T-helper 2 cell treated with Interferon-gamma antibody and Interleukin-4, amounts not matched to agents 5 μg/mL and 100 μg/mL, for 36 hours (primary cell): ENCODE measurements around the gene MRPS26.
A peak's percentile ranks its signal among the peaks of the same experiment; 100 is the strongest.

Experiments used
- DNase-seq: peaks from one replicate; pipeline ENCODE4 v3.0.0; 2021; ENCODE audit warnings: low spot score
- H3K27ac Mint-ChIP-seq: one replicate; pipeline ENCODE4 v1.8.0; 2021; ENCODE audit warnings: mild to moderate bottlenecking, mixed read lengths
- H3K27me3 Mint-ChIP-seq: one replicate; pipeline ENCODE4 v1.8.0; 2021; ENCODE audit warnings: low read depth, mixed read lengths
- H3K36me3 Mint-ChIP-seq: one replicate; pipeline ENCODE4 v1.8.0; 2021; ENCODE audit warnings: low read depth, mixed read lengths
- H3K4me1 Mint-ChIP-seq: one replicate; pipeline ENCODE4 v1.8.0; 2021; ENCODE audit warnings: low read depth, mixed read lengths
- H3K4me3 Mint-ChIP-seq: one replicate; pipeline ENCODE4 v1.8.0; 2022; ENCODE audit warnings: mild to moderate bottlenecking, moderate library complexity, mixed read lengths
- H3K9me3 Mint-ChIP-seq: one replicate; pipeline ENCODE4 v1.8.0; 2021; ENCODE audit warnings: mixed read lengths

MRPS26 gene

DNA sequence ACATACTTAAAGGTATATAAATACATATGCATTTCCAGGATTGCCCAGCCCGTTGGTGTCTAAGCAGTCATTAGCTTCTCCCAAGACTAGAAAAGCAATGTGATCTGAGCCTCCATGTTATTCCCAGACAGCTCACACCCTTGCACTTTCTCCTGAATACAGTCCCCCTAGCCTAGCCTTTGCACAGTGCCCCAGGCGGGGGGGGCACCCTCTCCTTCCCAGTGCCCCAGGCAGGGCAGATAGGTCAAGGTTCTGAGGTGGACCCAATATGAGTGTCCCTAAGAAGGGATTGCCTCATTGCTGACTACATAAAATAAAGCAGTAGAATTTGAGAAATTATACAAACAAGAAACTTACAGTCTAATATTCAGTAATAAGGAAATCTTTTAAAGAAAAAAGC is 17.9 kb upstream of the MRPS26 start:
- H3K4me3 Mint-ChIP-seq, result no peak overlapping the region

DNA sequence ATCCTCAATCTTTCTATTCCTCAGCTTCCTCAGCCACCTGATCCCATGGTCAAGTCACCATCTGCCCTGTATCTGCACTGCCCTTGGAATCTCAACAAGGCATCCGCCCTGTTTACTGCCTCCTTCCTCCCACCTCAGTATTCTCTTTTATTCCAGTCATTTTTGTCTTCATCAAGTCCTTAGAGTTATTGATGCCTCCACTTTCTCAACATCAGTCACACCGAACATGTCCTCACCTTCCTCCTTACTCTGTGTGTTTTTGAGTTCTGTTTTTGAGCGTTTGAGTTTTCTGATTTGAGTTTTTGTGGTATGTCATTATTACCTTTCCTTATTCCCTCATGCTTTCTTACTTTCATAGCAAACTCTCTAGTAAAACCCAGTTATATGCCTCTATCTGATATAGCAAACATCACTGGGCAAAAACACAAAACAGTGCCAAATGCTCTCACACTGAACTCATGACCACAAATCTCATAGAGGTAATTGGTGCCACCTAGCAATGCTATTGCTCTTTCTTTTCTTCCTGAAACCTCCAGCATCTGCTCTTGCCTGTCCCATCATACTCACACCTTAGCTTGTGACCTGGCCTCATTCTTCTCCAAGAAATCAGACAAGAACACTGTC is 14.2 kb upstream of the MRPS26 start:
- no peak for DNase-seq
- H3K27me3 Mint-ChIP-seq, result no peaks in the 10 kb centered on the region
- H3K4me3 Mint-ChIP-seq, result no peak overlapping the region
- no peak overlapping the region for H3K27ac Mint-ChIP-seq
- peaks cover 1% of the 10 kb centered on the region for H3K4me1 Mint-ChIP-seq
- no peaks in the 10 kb centered on the region for H3K9me3 Mint-ChIP-seq
- H3K36me3 Mint-ChIP-seq, result peaks cover 38% of the 10 kb centered on the region

More for the DNA sequence above, 17.9 kb upstream of the MRPS26 start:
- H3K9me3 Mint-ChIP-seq, result no peaks in the 10 kb centered on the region
- peaks cover 1% of the 10 kb centered on the region for H3K4me1 Mint-ChIP-seq
- DNase-seq, result no peak
- no peaks in the 10 kb centered on the region for H3K27me3 Mint-ChIP-seq
- no peak overlapping the region for H3K27ac Mint-ChIP-seq
- H3K36me3 Mint-ChIP-seq, result peaks cover 33% of the 10 kb centered on the region

DNA sequence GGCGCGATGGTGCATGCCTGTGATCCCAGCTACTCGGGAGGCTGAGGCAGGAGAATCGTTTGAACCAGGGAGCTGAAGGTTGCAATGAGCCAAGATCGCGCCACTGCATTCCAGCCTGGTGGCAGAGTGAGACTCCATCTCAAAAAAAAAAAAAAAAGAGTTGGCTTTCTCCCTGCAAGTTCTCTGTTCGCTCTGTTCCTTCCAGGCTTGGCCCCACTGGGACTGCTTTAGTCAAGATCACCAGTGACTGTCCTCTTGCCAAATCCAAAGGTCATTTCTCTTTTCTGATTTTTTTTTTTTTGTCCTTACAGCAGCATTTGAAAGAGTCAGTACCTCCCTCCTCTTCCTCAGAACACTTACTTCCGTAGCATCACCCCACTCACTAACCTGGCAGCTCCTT is 13.2 kb upstream of the MRPS26 start:
- H3K36me3 Mint-ChIP-seq, result peaks cover 33% of the 10 kb centered on the region
- no peak overlapping the region for H3K27ac Mint-ChIP-seq
- H3K4me3 Mint-ChIP-seq, result no peak overlapping the region
- no peak for DNase-seq
- peaks cover 1% of the 10 kb centered on the region for H3K4me1 Mint-ChIP-seq
- H3K9me3 Mint-ChIP-seq, result no peaks in the 10 kb centered on the region
- no peaks in the 10 kb centered on the region for H3K27me3 Mint-ChIP-seq

DNA sequence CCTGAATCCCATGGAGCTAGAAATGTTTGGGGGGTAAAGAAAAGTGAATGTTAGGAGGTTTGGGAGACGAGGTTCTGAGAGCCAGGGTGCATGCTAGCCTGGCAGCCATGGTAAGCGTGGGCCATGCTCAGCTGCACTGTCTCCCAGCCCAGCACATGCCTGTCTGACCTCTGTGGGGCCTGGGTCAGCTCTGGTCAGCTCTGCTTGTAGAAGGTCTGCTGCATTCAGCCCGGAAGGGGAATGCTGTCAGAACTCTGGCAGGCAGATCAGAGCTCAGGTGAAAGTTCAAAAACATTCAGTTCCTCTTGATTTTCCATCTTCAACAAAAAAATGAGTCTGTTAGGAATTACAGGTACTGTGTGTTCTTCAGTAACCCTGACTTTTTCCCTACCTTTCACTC is 8.2 kb upstream of the MRPS26 start:
- Mint-ChIP-seq H3K27ac (no peak overlapping the region), H3K36me3 (peaks cover 52% of the 10 kb centered on the region), H3K4me1 (peaks cover 10% of the 10 kb centered on the region), H3K4me3 (no peak overlapping the region), H3K27me3 (no peaks in the 10 kb centered on the region), H3K9me3 (no peaks in the 10 kb centered on the region)
- no peak for DNase-seq

DNA sequence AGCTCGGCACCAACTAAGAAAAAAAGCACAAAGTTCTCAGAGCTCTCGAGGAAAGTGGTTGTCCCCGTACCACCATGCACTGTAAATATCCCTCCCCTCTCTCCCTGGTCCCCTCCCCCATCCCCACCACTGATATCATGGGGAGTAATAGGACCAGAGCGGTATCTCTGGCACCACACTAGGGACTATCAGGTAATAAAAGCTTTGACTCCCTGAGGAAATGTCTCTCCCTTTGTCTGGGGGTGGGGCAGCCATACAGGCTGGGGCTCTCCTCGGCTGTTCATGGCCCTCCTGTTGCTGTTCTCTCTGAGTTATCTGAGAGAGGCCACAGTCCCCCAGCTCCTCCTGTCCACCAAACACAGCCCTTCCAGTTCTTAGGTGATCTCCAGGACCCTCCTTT is 7.4 kb upstream of the MRPS26 start:
- no peak overlapping the region for H3K4me3 Mint-ChIP-seq

DNA sequence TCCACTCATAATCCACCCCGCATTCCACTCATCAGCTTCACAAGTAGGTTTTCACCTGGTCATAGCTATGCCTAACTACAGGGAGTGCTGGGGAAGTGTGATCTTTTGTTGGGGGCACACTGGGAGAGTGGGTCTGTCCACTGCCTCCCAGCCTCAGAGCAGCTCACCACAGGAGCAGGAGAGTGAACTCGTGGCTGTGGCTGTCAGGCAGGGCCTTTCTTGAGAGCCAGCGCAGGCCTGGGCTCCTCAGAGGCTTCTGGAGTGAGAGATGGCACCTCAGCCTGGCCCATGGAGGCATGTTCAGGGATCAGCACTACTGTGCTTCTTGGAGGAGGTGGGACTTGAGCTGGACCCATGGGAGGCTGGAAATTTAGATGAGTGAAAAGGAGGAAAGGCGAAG is 6.4 kb upstream of the MRPS26 start:
- H3K9me3 Mint-ChIP-seq, result no peaks in the 10 kb centered on the region

More for the DNA sequence above, 7.4 kb upstream of the MRPS26 start:
- H3K9me3 Mint-ChIP-seq, result no peaks in the 10 kb centered on the region
- H3K27me3 Mint-ChIP-seq, result no peaks in the 10 kb centered on the region
- H3K36me3 Mint-ChIP-seq, result peaks cover 52% of the 10 kb centered on the region
- peaks cover 10% of the 10 kb centered on the region for H3K4me1 Mint-ChIP-seq
- no peak for DNase-seq
- H3K27ac Mint-ChIP-seq, result no peak overlapping the region

DNA sequence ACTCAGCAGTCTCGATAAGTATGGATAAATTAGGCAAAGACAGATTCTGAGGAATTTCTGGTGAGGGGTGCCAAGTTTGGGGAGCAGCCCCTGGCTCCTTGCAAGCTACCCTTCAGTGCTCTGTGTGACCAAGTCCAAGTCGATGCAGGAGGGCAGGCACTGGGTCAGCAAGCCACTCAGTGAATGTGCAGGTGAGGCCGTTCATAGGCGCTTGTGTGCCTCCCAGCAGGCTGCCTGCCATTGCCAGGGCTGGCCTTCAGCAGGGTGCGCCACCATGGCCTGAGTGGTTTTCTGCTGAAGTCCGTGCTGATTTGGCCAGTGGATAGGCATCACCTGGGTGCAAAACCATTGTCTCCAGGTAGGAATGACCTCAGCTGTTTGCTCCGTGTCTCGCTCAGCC is 5.8 kb upstream of the MRPS26 start:
- H3K4me3 Mint-ChIP-seq, result no peak overlapping the region
- H3K27ac Mint-ChIP-seq, result peak overlapping the region; percentile 60
- peaks cover 13% of the 10 kb centered on the region for H3K4me1 Mint-ChIP-seq
- H3K27me3 Mint-ChIP-seq, result no peaks in the 10 kb centered on the region
- DNase-seq, result no peak
- no peaks in the 10 kb centered on the region for H3K9me3 Mint-ChIP-seq
- peaks cover 43% of the 10 kb centered on the region for H3K36me3 Mint-ChIP-seq

More for the DNA sequence above, 6.4 kb upstream of the MRPS26 start:
- H3K27me3 Mint-ChIP-seq, result no peaks in the 10 kb centered on the region
- H3K4me3 Mint-ChIP-seq, result no peak overlapping the region
- H3K36me3 Mint-ChIP-seq, result peaks cover 48% of the 10 kb centered on the region
- H3K4me1 Mint-ChIP-seq, result peaks cover 10% of the 10 kb centered on the region
- peak overlapping the region; percentile 60 for H3K27ac Mint-ChIP-seq
- DNase-seq, result no peak

- Mint-ChIP-seq H3K4me3 (no peak overlapping the region), H3K9me3 (no peaks in the 10 kb centered on the region), H3K36me3 (peaks cover 34% of the 10 kb centered on the region), H3K27me3 (no peaks in the 10 kb centered on the region), H3K27ac (peak overlapping the region; percentile 50), H3K4me1 (peaks cover 19% of the 10 kb centered on the region)
- no peak for DNase-seq
Measured at GRCh38 chr20:3041854-3042409, 3.9 kb upstream of the MRPS26 start.

DNA sequence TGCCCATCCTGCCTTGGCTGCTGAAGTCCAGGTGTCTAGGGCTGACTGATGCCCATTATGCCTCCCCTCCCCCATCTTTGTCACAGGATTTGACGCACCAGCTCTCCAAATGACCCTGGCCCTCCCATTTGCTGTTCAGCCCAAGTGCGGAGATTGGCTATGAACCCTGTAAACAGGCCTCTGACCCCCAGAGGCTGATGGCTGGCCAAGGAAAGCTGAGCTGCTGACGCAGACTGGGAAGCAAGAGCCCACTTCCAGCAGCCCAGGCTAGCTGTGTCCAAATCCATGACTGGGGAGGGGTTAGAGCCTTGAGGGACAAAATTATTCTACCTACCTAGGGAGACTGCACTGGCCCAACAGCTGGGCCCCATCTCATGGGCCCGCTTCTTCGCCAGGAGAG is 3.2 kb upstream of the MRPS26 start:
- Mint-ChIP-seq H3K9me3 (no peaks in the 10 kb centered on the region), H3K4me1 (peaks cover 20% of the 10 kb centered on the region), H3K36me3 (peaks cover 33% of the 10 kb centered on the region), H3K27me3 (no peaks in the 10 kb centered on the region), H3K27ac (no peak overlapping the region), H3K4me3 (no peak overlapping the region)
- DNase-seq, result no peak

DNA sequence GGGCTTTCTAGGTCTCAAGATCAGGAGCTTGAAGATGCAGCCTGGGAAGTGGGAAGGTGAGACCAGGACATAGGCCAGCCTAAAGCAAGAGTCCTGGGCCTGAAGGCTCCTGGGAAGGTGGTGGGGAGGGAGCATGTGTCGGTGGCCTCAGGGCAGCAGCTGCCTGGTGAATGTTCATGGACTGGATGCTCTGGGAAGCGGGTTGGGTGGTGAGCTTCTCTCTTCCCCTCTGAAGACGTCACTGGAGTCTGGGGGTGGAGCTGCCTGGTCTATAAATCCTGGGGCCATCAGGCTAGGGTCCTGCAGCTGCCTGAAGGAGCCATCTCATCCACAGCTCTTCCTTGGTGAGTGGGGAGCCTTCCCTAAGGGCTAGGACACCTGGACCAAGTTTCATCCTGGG is 2.5 kb upstream of the MRPS26 start, which contains the start of gene GNRH2:
Gene GNRH2 (plus strand): TSS at position 301 of the 400 bp plus-strand sequence. CDS start 793 bp downstream, outside the sequence.
- Mint-ChIP-seq H3K27me3 (no peaks in the 10 kb centered on the region), H3K4me1 (peaks cover 26% of the 10 kb centered on the region), H3K36me3 (peaks cover 36% of the 10 kb centered on the region), H3K27ac (peak within 1 kb of the TSS; percentile 71), H3K9me3 (no peaks in the 10 kb centered on the region), H3K4me3 (no peak within 1 kb of the TSS)
- no peak for DNase-seq

- DNase-seq, result no peak
- Mint-ChIP-seq H3K27me3 (no peaks in the 10 kb centered on the region), H3K36me3 (peaks cover 34% of the 10 kb centered on the region), H3K4me3 (no peak overlapping the region), H3K27ac (peak overlapping the region; percentile 36), H3K4me1 (peaks cover 28% of the 10 kb centered on the region), H3K9me3 (no peaks in the 10 kb centered on the region)
Measured at GRCh38 chr20:3044336-3044965, 1.4 kb upstream of the MRPS26 start.

DNA sequence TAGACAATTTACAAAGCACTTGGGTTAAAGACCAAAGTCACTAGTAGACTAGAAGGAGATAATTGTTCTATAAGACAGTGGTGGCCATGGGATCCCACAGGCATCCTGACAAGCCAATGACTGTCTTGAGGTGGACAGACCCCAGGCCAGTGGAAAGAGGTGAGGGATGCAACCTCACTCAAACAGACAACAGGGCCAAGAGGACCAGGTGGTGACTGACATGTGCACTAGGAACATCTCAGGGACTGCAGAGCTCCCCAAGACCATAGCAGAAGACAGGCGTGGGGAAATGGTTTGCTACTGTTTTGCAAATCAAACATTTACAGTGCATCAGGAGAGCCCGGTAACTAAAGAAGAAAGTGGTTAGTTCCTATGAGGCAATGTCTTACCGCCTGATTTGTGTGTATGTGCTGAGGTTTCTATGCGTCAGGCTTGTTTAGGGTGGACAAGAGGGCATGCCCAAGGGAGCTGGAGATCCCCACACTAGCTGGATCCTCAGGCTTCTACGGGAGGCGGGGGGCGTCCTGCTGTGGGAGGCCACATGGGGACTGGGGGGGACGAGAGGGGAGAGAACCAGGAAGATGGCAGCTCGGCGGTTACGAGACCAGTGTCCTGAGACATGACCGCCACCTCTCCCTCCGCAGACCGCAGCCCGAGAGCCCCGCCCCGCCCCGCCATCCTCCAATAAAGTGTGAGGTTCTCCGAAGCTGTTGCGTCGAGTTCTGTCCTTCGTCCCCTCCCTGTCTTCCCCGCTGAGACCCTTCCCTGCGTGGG is 623 bp upstream of the MRPS26 start:
- H3K9me3 Mint-ChIP-seq, result no peaks in the 10 kb centered on the region
- peak overlapping the region; percentile 62 for H3K27ac Mint-ChIP-seq
- H3K4me3 Mint-ChIP-seq, result peak overlapping the region; percentile 67
- peaks cover 28% of the 10 kb centered on the region for H3K4me1 Mint-ChIP-seq
- no peaks in the 10 kb centered on the region for H3K27me3 Mint-ChIP-seq
- H3K36me3 Mint-ChIP-seq, result peaks cover 32% of the 10 kb centered on the region
- no peak for DNase-seq

DNA sequence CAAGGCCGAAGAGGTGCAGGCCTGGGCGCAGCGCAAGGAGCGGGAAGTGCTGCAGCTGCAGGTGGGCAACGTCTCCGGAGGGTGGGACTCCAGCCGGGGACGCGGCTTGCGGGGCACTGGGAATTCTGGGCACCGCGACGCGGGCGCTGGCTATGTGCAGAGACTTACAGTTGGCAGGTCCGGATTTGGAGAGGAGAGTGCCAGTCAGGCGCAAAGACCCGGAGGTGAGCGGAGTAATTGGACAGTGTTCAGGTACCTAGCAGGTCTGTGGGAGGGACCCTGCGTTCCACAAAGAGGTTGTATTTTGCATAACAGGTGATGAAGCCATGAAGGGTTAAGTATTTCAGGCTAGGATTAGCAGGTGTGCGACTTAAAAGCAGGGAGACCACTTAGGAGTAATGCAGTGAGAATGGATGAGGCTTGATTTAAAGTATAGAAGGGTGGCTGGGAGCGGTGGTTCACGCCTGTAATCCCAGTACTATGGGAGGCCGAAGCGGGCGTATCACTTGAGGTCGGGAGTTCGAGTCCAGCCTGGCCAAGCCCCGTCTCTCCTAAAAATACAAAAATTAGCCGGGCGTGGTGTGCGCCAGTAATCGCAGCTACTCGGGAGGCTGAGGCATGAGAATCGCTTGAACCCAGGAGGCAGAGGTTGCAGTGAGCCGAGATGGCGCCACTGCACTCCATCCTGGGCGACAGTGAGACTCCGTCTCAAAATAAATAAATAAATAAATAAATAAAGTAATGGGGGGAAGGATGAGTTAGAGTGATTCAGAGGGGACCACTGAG is 1.0 kb downstream of the MRPS26 start:
- Mint-ChIP-seq H3K27ac (peak overlapping the region; percentile 70), H3K9me3 (no peaks in the 10 kb centered on the region), H3K36me3 (peaks cover 23% of the 10 kb centered on the region), H3K4me3 (peak overlapping the region; percentile 95), H3K4me1 (peaks cover 22% of the 10 kb centered on the region), H3K27me3 (no peaks in the 10 kb centered on the region)
- no peak for DNase-seq
